HEK293 (cell line): Measurements from ENCODE around the gene PPIL6.

Experiments used
- GLIS2 ChIP-seq: fragments of 450-650 bp; formaldehyde crosslinking; IDR thresholded peaks from 2 replicates; pipeline ENCODE4 v1.5.1; 2016; ENCODE audit warnings: missing biosample characterization, missing genetic modification characterization
- OVOL3 ChIP-seq: fragments of 450-650 bp; formaldehyde crosslinking; IDR thresholded peaks from 2 replicates; pipeline ENCODE4 v1.5.1; 2016; ENCODE audit warnings: missing biosample characterization, missing genetic modification characterization
- SETDB1 ChIP-seq: IDR thresholded peaks from one replicate; pipeline ENCODE4 v1.6.1; 2017; ENCODE audit warnings: mild to moderate bottlenecking, low read length, moderate library complexity, mixed read lengths; ENCODE audit not compliant: insufficient read length
- TCF7L2 ChIP-seq: IDR thresholded peaks from 2 replicates; pipeline ENCODE4 v1.6.1; 2011; ENCODE audit warnings: low read depth, mild to moderate bottlenecking, inconsistent platforms, low read length, moderate library complexity, borderline replicate concordance
- TRIM28 ChIP-seq: IDR thresholded peaks from 2 replicates; pipeline ENCODE4 v1.6.1; 2011; ENCODE audit warnings: low read length, control low read depth, borderline replicate concordance
- YY1 ChIP-seq: fragments of 450-650 bp; formaldehyde crosslinking; IDR thresholded peaks from 2 replicates; pipeline ENCODE4 v1.5.1; 2018; ENCODE audit warnings: missing biosample characterization, missing genetic modification characterization
- ZNF16 ChIP-seq: fragments of 450-650 bp; formaldehyde crosslinking; IDR thresholded peaks from 2 replicates; pipeline ENCODE4 v1.5.1; 2016; ENCODE audit warnings: low read depth, missing biosample characterization, missing genetic modification characterization
- ZNF175 ChIP-seq: fragments of 450-650 bp; formaldehyde crosslinking; IDR thresholded peaks from 2 replicates; pipeline ENCODE4 v1.5.1; 2016; ENCODE audit warnings: missing biosample characterization, missing genetic modification characterization
- ZNF2 ChIP-seq: fragments of 450-650 bp; formaldehyde crosslinking; IDR thresholded peaks from 2 replicates; pipeline ENCODE4 v1.5.1; 2016; ENCODE audit warnings: missing biosample characterization, missing genetic modification characterization
- ZNF24 ChIP-seq: fragments of 450-650 bp; formaldehyde crosslinking; IDR thresholded peaks from 2 replicates; pipeline ENCODE4 v1.5.1; 2016; ENCODE audit warnings: missing biosample characterization, missing genetic modification characterization
- ZNF335 ChIP-seq: fragments of 450-650 bp; formaldehyde crosslinking; conservative IDR thresholded peaks from 2 replicates; pipeline ENCODE4 v1.5.1; 2016; ENCODE audit warnings: missing biosample characterization, missing genetic modification characterization
- ZNF341 ChIP-seq: fragments of 450-650 bp; formaldehyde crosslinking; IDR thresholded peaks from 2 replicates; pipeline ENCODE4; 2016; ENCODE audit warnings: low read depth, missing biosample characterization, missing genetic modification characterization
- ZNF521 ChIP-seq: fragments of 450-650 bp; formaldehyde crosslinking; IDR thresholded peaks from 2 replicates; pipeline ENCODE4 v1.5.1; 2017; ENCODE audit warnings: missing biosample characterization, mild to moderate bottlenecking, missing genetic modification characterization
- ZNF529 ChIP-seq: fragments of 450-650 bp; formaldehyde crosslinking; IDR thresholded peaks from 2 replicates; pipeline ENCODE4 v1.5.1; 2017; ENCODE audit warnings: missing genetic modification characterization, missing biosample characterization; ENCODE audit not compliant: insufficient replicate concordance
- ZNF544 ChIP-seq: fragments of 450-650 bp; formaldehyde crosslinking; IDR thresholded peaks from 2 replicates; pipeline ENCODE4 v1.5.0; 2017; ENCODE audit warnings: missing biosample characterization, missing genetic modification characterization
- ZNF580 ChIP-seq: fragments of 450-650 bp; formaldehyde crosslinking; IDR thresholded peaks from 2 replicates; pipeline ENCODE4 v1.5.1; 2016; ENCODE audit warnings: missing biosample characterization, missing genetic modification characterization
- ZNF629 ChIP-seq: fragments of 450-650 bp; formaldehyde crosslinking; IDR thresholded peaks from 2 replicates; pipeline ENCODE4 v1.5.1; 2017; ENCODE audit warnings: missing biosample characterization, missing genetic modification characterization
- ZNF654 ChIP-seq: fragments of 450-650 bp; formaldehyde crosslinking; IDR thresholded peaks from 2 replicates; pipeline ENCODE4 v1.5.1; 2016; ENCODE audit warnings: low read depth, missing biosample characterization, missing genetic modification characterization
- ZNF664 ChIP-seq: fragments of 450-650 bp; formaldehyde crosslinking; IDR thresholded peaks from 2 replicates; pipeline ENCODE4 v1.5.1; 2016; ENCODE audit warnings: missing biosample characterization, missing genetic modification characterization
- ZNF704 ChIP-seq: fragments of 450-650 bp; formaldehyde crosslinking; IDR thresholded peaks from 2 replicates; pipeline ENCODE4 v1.5.1; 2016; ENCODE audit warnings: missing biosample characterization, missing genetic modification characterization
- ZNF76 ChIP-seq: fragments of 450-650 bp; formaldehyde crosslinking; IDR thresholded peaks from 2 replicates; pipeline ENCODE4; 2016; ENCODE audit warnings: low read depth, missing biosample characterization, missing genetic modification characterization, borderline replicate concordance
- ZNF837 ChIP-seq: fragments of 450-650 bp; formaldehyde crosslinking; IDR thresholded peaks from 2 replicates; pipeline ENCODE4 v1.5.1; 2016; ENCODE audit warnings: missing biosample characterization, missing genetic modification characterization
- ZSCAN16 ChIP-seq: fragments of 450-650 bp; formaldehyde crosslinking; IDR thresholded peaks from 2 replicates; pipeline ENCODE4 v1.5.1; 2016; ENCODE audit warnings: missing biosample characterization, missing genetic modification characterization
- TF ChIP-seq, protein P1 (sequence below): fragments of 450-650 bp; IDR thresholded peaks from 2 replicates; pipeline ENCODE4 v1.5.1; 2018; ENCODE audit warnings: missing biosample characterization, missing genetic modification characterization
- TF ChIP-seq, protein P2 (sequence below): fragments of 450-650 bp; formaldehyde crosslinking; IDR thresholded peaks from 2 replicates; pipeline ENCODE4 v1.5.1; 2016; ENCODE audit warnings: missing biosample characterization, missing genetic modification characterization
- TF ChIP-seq, protein P3 (sequence below): fragments of 450-650 bp; formaldehyde crosslinking; IDR thresholded peaks from 2 replicates; pipeline ENCODE4 v1.5.1; 2017; ENCODE audit warnings: missing biosample characterization, missing genetic modification characterization
- TF ChIP-seq, protein P4 (sequence below): fragments of 450-650 bp; formaldehyde crosslinking; IDR thresholded peaks from 2 replicates; pipeline ENCODE4 v1.5.1; 2017; ENCODE audit warnings: missing biosample characterization, missing genetic modification characterization
- TF ChIP-seq, protein P5 (sequence below): fragments of 450-650 bp; formaldehyde crosslinking; IDR thresholded peaks from 2 replicates; pipeline ENCODE4 v1.5.1; 2017; ENCODE audit warnings: missing biosample characterization, missing genetic modification characterization

PPIL6 gene

DNA sequence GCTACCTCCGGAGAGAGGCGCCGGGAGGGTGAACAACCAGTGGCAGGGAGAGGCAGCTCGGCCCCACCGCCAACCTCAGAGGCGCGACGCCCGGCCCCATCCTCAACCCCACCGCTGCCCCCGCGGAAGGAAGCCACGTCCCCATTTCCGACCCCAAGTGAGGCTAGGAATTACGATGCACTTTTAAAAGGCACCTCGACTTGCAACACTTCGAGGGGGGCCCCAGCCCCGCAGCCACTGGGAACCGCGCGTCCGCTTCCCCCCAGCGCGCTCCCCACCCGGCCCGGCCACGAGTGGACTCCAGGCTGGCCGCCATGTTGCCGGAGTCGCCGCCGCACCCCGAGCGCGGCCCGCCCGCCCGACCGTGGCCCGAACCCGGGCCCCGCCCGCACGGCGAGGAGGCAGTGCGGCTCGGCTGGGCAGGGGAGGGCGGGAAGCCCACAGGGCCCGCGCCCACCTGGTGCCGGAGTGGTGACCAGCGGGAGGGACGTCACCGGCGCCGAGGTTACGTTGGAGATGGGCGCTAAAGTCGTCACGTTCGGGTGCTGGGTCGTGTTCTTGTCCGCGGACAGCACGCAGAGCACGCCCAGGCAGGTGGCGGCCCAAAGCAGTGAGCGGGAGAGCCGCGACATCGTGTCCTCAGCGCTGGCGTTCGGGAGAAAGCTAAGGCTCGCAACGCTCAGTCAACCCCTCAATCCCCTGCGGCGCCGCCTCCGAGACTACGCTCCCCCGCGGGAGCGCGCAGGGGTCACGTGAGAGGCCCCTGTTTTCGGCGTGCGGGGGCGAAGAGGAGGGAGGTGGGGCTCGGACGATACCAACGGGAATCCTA lies 58.5 kb downstream of the PPIL6 start, which contains the start of gene CD164 (continued):
- no peak for TF ChIP-seq ZNF16 (tag by site-specific recombination)
- no peak for TF ChIP-seq OVOL3 (tag by site-specific recombination)
- TF ChIP-seq ZNF704 (tag by site-specific recombination), result no peak
- TF ChIP-seq ZSCAN16 (tag by site-specific recombination), result peak; percentile 93
- no peak for TF ChIP-seq ZNF837
- TF ChIP-seq, protein P1, sequence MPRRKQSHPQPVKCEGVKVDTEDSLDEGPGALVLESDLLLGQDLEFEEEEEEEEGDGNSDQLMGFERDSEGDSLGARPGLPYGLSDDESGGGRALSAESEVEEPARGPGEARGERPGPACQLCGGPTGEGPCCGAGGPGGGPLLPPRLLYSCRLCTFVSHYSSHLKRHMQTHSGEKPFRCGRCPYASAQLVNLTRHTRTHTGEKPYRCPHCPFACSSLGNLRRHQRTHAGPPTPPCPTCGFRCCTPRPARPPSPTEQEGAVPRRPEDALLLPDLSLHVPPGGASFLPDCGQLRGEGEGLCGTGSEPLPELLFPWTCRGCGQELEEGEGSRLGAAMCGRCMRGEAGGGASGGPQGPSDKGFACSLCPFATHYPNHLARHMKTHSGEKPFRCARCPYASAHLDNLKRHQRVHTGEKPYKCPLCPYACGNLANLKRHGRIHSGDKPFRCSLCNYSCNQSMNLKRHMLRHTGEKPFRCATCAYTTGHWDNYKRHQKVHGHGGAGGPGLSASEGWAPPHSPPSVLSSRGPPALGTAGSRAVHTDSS, result peak; percentile 46; the same call in 1 of the 2 replicates
- no peak for TF ChIP-seq SETDB1
- TF ChIP-seq ZNF544 (tag by site-specific recombination), result no peak
- no peak for TF ChIP-seq ZNF521
- TF ChIP-seq ZNF76 (tag by site-specific recombination), result peak; percentile 90
- TF ChIP-seq, protein P2, sequence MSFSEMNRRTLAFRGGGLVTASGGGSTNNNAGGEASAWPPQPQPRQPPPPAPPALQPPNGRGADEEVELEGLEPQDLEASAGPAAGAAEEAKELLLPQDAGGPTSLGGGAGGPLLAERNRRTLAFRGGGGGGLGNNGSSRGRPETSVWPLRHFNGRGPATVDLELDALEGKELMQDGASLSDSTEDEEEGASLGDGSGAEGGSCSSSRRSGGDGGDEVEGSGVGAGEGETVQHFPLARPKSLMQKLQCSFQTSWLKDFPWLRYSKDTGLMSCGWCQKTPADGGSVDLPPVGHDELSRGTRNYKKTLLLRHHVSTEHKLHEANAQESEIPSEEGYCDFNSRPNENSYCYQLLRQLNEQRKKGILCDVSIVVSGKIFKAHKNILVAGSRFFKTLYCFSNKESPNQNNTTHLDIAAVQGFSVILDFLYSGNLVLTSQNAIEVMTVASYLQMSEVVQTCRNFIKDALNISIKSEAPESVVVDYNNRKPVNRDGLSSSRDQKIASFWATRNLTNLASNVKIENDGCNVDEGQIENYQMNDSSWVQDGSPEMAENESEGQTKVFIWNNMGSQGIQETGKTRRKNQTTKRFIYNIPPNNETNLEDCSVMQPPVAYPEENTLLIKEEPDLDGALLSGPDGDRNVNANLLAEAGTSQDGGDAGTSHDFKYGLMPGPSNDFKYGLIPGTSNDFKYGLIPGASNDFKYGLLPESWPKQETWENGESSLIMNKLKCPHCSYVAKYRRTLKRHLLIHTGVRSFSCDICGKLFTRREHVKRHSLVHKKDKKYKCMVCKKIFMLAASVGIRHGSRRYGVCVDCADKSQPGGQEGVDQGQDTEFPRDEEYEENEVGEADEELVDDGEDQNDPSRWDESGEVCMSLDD (tag by site-specific recombination), result peak; percentile 99
- peak; percentile 73; the same call in 1 of the 2 replicates for TF ChIP-seq TRIM28
- TF ChIP-seq GLIS2, result peak; percentile 99
- no peak for TF ChIP-seq ZNF654 (tag by site-specific recombination)
- TF ChIP-seq ZNF580 (tag by site-specific recombination), result 0 out of 2 replicates have a peak, but pooled peaks have one; percentile 33
- TF ChIP-seq, protein P3, sequence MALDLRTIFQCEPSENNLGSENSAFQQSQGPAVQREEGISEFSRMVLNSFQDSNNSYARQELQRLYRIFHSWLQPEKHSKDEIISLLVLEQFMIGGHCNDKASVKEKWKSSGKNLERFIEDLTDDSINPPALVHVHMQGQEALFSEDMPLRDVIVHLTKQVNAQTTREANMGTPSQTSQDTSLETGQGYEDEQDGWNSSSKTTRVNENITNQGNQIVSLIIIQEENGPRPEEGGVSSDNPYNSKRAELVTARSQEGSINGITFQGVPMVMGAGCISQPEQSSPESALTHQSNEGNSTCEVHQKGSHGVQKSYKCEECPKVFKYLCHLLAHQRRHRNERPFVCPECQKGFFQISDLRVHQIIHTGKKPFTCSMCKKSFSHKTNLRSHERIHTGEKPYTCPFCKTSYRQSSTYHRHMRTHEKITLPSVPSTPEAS (tag by site-specific recombination), result peak; percentile 25; the same call in 1 of the 2 replicates
- peak; percentile 82 for TF ChIP-seq YY1 (tag by site-specific recombination)
- peak; percentile 82; the same call in 1 of the 2 replicates for TF ChIP-seq ZNF341 (tag by site-specific recombination)
- no peak for TF ChIP-seq ZNF529
- no peak for TF ChIP-seq ZNF175
- TF ChIP-seq, protein P4, sequence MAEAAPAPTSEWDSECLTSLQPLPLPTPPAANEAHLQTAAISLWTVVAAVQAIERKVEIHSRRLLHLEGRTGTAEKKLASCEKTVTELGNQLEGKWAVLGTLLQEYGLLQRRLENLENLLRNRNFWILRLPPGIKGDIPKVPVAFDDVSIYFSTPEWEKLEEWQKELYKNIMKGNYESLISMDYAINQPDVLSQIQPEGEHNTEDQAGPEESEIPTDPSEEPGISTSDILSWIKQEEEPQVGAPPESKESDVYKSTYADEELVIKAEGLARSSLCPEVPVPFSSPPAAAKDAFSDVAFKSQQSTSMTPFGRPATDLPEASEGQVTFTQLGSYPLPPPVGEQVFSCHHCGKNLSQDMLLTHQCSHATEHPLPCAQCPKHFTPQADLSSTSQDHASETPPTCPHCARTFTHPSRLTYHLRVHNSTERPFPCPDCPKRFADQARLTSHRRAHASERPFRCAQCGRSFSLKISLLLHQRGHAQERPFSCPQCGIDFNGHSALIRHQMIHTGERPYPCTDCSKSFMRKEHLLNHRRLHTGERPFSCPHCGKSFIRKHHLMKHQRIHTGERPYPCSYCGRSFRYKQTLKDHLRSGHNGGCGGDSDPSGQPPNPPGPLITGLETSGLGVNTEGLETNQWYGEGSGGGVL (tag by site-specific recombination), result peak; percentile 72
- peak; percentile 92 for TF ChIP-seq ZNF629 (tag by site-specific recombination)
- TF ChIP-seq TCF7L2, result no peak
- TF ChIP-seq ZNF335 (tag by site-specific recombination), result peak; percentile 97
- TF ChIP-seq ZNF664 (tag by site-specific recombination), result no peak
- peak; percentile 57 for TF ChIP-seq ZNF24
- TF ChIP-seq, protein P5, sequence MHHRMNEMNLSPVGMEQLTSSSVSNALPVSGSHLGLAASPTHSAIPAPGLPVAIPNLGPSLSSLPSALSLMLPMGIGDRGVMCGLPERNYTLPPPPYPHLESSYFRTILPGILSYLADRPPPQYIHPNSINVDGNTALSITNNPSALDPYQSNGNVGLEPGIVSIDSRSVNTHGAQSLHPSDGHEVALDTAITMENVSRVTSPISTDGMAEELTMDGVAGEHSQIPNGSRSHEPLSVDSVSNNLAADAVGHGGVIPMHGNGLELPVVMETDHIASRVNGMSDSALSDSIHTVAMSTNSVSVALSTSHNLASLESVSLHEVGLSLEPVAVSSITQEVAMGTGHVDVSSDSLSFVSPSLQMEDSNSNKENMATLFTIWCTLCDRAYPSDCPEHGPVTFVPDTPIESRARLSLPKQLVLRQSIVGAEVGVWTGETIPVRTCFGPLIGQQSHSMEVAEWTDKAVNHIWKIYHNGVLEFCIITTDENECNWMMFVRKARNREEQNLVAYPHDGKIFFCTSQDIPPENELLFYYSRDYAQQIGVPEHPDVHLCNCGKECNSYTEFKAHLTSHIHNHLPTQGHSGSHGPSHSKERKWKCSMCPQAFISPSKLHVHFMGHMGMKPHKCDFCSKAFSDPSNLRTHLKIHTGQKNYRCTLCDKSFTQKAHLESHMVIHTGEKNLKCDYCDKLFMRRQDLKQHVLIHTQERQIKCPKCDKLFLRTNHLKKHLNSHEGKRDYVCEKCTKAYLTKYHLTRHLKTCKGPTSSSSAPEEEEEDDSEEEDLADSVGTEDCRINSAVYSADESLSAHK (tag by site-specific recombination), result peak; percentile 63; the same call in 1 of the 2 replicates
- TF ChIP-seq ZNF2 (tag by site-specific recombination), result peak; percentile 74
